Gastrocnemius medialis (tissue), 4 donors: ENCODE measurements around the gene UGGT2. TPM values are rescaled to one million over a fixed set of nuclear protein-coding genes. Genes with fewer than 3 reads are reported as not detected.

Source experiments
- ATAC-seq, 2 donors: fragments of 150-250 bp; one replicate each; pipeline ENCODE4 v1.9.1; 2016
- DNase-seq, 2 donors: peaks; one replicate each; pipeline ENCODE4 v3.0.0-alpha.2; 2019
- H3K27ac ChIP-seq, 4 donors: fragments of 200-600 bp; sonication (generic); 1 replicate in 1 of 4; 2 replicates in 3 of 4; pipeline ENCODE4 v1.5.1; 2016 to 2018; ENCODE audit warnings: mild to moderate bottlenecking in 2 of 4, moderate library complexity in 1 of 4
- H3K27me3 ChIP-seq, 3 donors: fragments of 200-600 bp; sonication (generic) in 2 of 3; 1 replicate in 1 of 3; 2 replicates in 2 of 3; pipeline versions ENCODE4 v1.5.1 to v1.6.0; 2016 to 2019; ENCODE audit warnings: mild to moderate bottlenecking in 1 of 3, moderate library complexity in 1 of 3
- H3K36me3 ChIP-seq, 2 donors: fragments of 200-600 bp; sonication (generic) in 1 of 2; one replicate each; pipeline ENCODE4 v1.5.1; 2017 to 2018
- H3K4me1 ChIP-seq, 2 donors: fragments of 200-600 bp; sonication (generic) in 1 of 2; one replicate each; pipeline ENCODE4 v1.5.1; 2016 to 2017; ENCODE audit warnings: mild to moderate bottlenecking in 2 of 2
- H3K4me3 ChIP-seq, 4 donors: fragments of 200-600 bp; sonication (generic) in 3 of 4; 1 replicate in 1 of 4; 2 replicates in 3 of 4; pipeline ENCODE4 v1.5.1; 2016 to 2019; ENCODE audit warnings: mild to moderate bottlenecking in 2 of 4
- H3K9me3 ChIP-seq, 3 donors: fragments of 200-600 bp; sonication (generic) in 2 of 3; 1 replicate in 1 of 3; 2 replicates in 2 of 3; pipeline ENCODE4 v1.5.1; 2016 to 2019
- CTCF ChIP-seq, 5 experiments: fragments of 450-650 bp in 3 of 5; fragments of 200-600 bp in 2 of 5; sonication (generic) in 2 of 5; IDR thresholded peaks in 4 of 5; conservative IDR thresholded peaks in 1 of 5; 1 replicate in 4 of 5; 2 replicates in 1 of 5; pipeline ENCODE4 v1.5.1; 2016 to 2019; ENCODE audit warnings: antibody characterized with exemption in 5 of 5, mild to moderate bottlenecking in 3 of 5, moderate library complexity in 3 of 5
- POLR2A ChIP-seq, 2 donors: fragments of 450-650 bp; IDR thresholded peaks; one replicate each; pipeline ENCODE4 v1.6.1; 2017; ENCODE audit warnings: antibody characterized with exemption in 2 of 2, mild to moderate bottlenecking in 2 of 2, moderate library complexity in 2 of 2
- in situ Hi-C, 4 donors: fragments of 200-750 bp; cut with MboI; loops; one replicate each; pipeline versions ENCODE4 v1.15.0 to v1.8.0; 2017; ENCODE audit warnings: low sequenced_read_pairs in 4 of 4
- intact Hi-C: fragments of 100-400 bp; cut with DNase I; formaldehyde crosslinking; loops from one replicate; pipeline ENCODE4 v1.15.1; 2023; ENCODE audit warnings: low total_unique reads
- total RNA-seq, 4 donors: library from RNA; depleted of rRNA; stranded (reverse); fragments of >200 nt; gene quantifications; one replicate each; pipeline versions ENCODE4 v1.1.0 to v1.2.3, GENCODE V29; 2016

UGGT2 gene
- total RNA-seq, 4 donors from 2014 or later, result 4.0 to 10.6 (median 6.8) TPM

- Histone ChIP-seq H3K4me3 (no peak overlapping the region), H3K27me3 (no peaks in the 10 kb centered on the region), H3K9me3 (peaks cover 0 to 5% (median 0%) of the 10 kb centered on the region in 3 donors), H3K4me1 (no peaks in the 10 kb centered on the region), H3K36me3 (peaks cover 0 to 4% of the 10 kb centered on the region in 2 donors), H3K27ac (no peak overlapping the region)
- in situ Hi-C loops, result no loop called here
- intact Hi-C loops, result no loop called here
- ATAC-seq, result no peak
- no peak for DNase-seq
- no peak for TF ChIP-seq CTCF (IDR thresholded peaks at IDR 0.05 in 4 of 5, conservative IDR thresholded peaks at IDR 0.05 in 1 of 5)
- TF ChIP-seq POLR2A (IDR thresholded peaks at IDR 0.05), result no peak
Observed at GRCh38 chr13:95800436-95800835, 252.8 kb downstream of the UGGT2 start.

GRCh38 chr13:95797016-95797415 lies 256.2 kb downstream of the UGGT2 start:
- TF ChIP-seq CTCF (IDR thresholded peaks at IDR 0.05 in 4 of 5, conservative IDR thresholded peaks at IDR 0.05 in 1 of 5), result no peak
- no peak for TF ChIP-seq POLR2A (IDR thresholded peaks at IDR 0.05)
- no peaks in the 10 kb centered on the region for H3K9me3 ChIP-seq
- no peak for ATAC-seq
- intact Hi-C loops (no loop called here), in situ Hi-C loops (no loop called here)
- H3K4me3 ChIP-seq, result no peak overlapping the region
- H3K27ac ChIP-seq, result no peak overlapping the region
- peaks cover 0 to 25% of the 10 kb centered on the region in 2 donors for H3K36me3 ChIP-seq
- H3K27me3 ChIP-seq, result no peaks in the 10 kb centered on the region
- DNase-seq, result no peak
- no peaks in the 10 kb centered on the region for H3K4me1 ChIP-seq

DNA sequence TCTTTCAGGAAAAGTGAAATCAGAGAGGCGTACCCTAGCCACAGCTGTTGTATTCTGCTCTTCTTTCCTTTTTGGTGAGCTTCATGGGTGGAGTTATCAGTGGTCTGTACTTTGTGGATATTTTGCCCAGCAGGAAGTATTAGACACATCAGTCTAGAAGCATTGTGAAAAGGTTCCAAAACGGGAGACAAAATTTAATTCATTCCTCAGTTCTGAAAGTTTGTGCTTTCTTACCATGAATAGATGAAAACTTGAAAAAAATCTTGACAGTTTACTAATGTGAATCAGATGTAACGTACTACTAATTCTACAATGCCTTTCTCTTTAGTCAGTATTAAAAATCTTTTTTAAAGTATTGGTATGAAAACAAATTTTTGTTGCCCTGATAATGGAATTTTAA lies 259.4 kb downstream of the UGGT2 start:
- no peaks in the 10 kb centered on the region for H3K4me1 ChIP-seq
- DNase-seq (no peak), ATAC-seq (no peak)
- intact Hi-C loops (no loop called here), in situ Hi-C loops (no loop called here)
- H3K27me3 ChIP-seq, result no peaks in the 10 kb centered on the region
- no peaks in the 10 kb centered on the region for H3K9me3 ChIP-seq
- no peak for TF ChIP-seq CTCF (IDR thresholded peaks at IDR 0.05 in 4 of 5, conservative IDR thresholded peaks at IDR 0.05 in 1 of 5)
- TF ChIP-seq POLR2A (IDR thresholded peaks at IDR 0.05), result no peak
- peaks cover 4 to 50% of the 10 kb centered on the region in 2 donors for H3K36me3 ChIP-seq
- H3K27ac ChIP-seq, result no peak overlapping the region
- H3K4me3 ChIP-seq, result no peak overlapping the region

GRCh38 chr13:95793018-95793555 lies 260.1 kb downstream of the UGGT2 start:
- ATAC-seq (no peak), DNase-seq (no peak)
- no peaks in the 10 kb centered on the region for H3K9me3 ChIP-seq
- intact Hi-C loops (no loop called here), in situ Hi-C loops (no loop called here)
- H3K4me3 ChIP-seq, result no peak overlapping the region
- H3K27ac ChIP-seq, result no peak overlapping the region
- peaks cover 4 to 55% of the 10 kb centered on the region in 2 donors for H3K36me3 ChIP-seq
- no peaks in the 10 kb centered on the region for H3K4me1 ChIP-seq
- no peaks in the 10 kb centered on the region for H3K27me3 ChIP-seq
- TF ChIP-seq CTCF (IDR thresholded peaks at IDR 0.05 in 4 of 5, conservative IDR thresholded peaks at IDR 0.05 in 1 of 5) (no peak), POLR2A (IDR thresholded peaks at IDR 0.05) (no peak)
